Measurements from ENCODE around the gene RALB.

Gene RALB

GRCh38 chr2:120338015-120338414 is 85.4 kb downstream of the RALB start:
- no peak for DNase-seq (ENCODE audit: low spot score)

DNA sequence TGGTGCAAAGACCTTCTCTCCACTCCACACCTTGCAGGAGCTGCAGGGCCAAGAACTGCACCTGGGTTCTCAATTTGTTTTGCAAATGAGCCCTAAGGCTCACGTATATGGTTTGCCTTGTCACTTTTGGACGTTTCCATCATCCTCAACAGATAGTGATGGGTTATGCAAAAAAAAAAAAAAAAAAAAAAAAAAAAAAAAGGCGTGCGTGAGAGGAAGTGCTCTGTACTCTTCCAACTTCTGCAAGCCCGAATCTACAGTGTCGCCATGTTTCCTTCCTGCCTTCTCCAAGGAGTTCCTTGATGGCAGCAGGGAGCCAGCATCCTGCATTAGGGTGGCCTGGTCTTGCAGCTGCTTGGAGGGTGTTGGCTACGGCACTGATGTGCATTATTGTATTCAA is 89.3 kb downstream of the RALB start:
- no peak for DNase-seq (ENCODE audit: low spot score)

GRCh38 chr2:120342446-120342845 is 89.8 kb downstream of the RALB start:
- no peak for DNase-seq (ENCODE audit: low spot score)

GRCh38 chr2:120343100-120343432 is 90.4 kb downstream of the RALB start:
- DNase-seq (ENCODE audit: low spot score): no peak

- DNase-seq (ENCODE audit: low spot score): peak; percentile 94
These were observed 90.9 kb downstream of the RALB start for GRCh38 chr2:120343433-120344105.

All from AG20443 (cell line).